ENCODE data around the gene PTPRN2. TPM values are rescaled to one million over a fixed set of nuclear protein-coding genes. Genes with fewer than 3 reads are reported as not detected.

PTPRN2 gene
- total and polyA plus RNA-seq, 2 of the 8 experiments (the other 6 are each of a cell fraction or from before 2014, with no cell fraction given), result 2.6 to 4.5 TPM

- H3K4me3 ChIP-seq (ENCODE audit: extremely low read depth in 1 of 4, insufficient read depth in 2 of 4, low read depth in 3 of 4, low read length in 4 of 4), result no peak overlapping the region
- TF ChIP-seq CTBP2 (IDR thresholded peaks at IDR 0.05; ENCODE audit: borderline replicate concordance, insufficient read depth, insufficient read length, low read length) (no peak), TCF12 (IDR thresholded peaks at IDR 0.05; ENCODE audit: low read depth, low read length) (no peak), SP1 (IDR thresholded peaks at IDR 0.05; ENCODE audit: low read depth, low read length) (no peak), CEBPB (IDR thresholded peaks at IDR 0.05; ENCODE audit: low read depth, low read length) (no peak), KDM1A (IDR thresholded peaks at IDR 0.05; ENCODE audit: borderline replicate concordance, low read length) (no peak), ATF3 (IDR thresholded peaks at IDR 0.05; ENCODE audit: insufficient read depth, low read depth, low read length) (no peak), HDAC6 (IDR thresholded peaks at IDR 0.05; ENCODE audit: low read depth, low read length) (no peak)
Observed at GRCh38 chr7:157946398-157947060, 641.1 kb downstream of the PTPRN2 start.

More at GRCh38 chr7:157946398-157947060, 641.1 kb downstream of the PTPRN2 start:
- no peak overlapping the region for H2BK120ac ChIP-seq (replicated peaks; ENCODE audit: low read depth, low read length)
- no peak overlapping the region for H3K4ac ChIP-seq (replicated peaks; ENCODE audit: insufficient read length, low read depth, low read length)
- no peak overlapping the region for H4K5ac ChIP-seq (ENCODE audit: insufficient read length, low read depth, low read length)
- no peak overlapping the region for H2BK15ac ChIP-seq (ENCODE audit: low read length)
- no peak overlapping the region for H3K27ac ChIP-seq (ENCODE audit: low read depth, low read length)
- H3K79me1 ChIP-seq (ENCODE audit: low read depth, low read length), result no peaks in the 10 kb centered on the region
- H3K27me3 ChIP-seq (replicated peaks in 1 of 4; ENCODE audit: control insufficient read depth in 3 of 4, extremely low read depth in 1 of 4, insufficient read depth in 3 of 4, low read length in 3 of 4), result no peaks in the 10 kb centered on the region
- H4K91ac ChIP-seq (replicated peaks; ENCODE audit: insufficient read length, low read length), result no peak overlapping the region
- H3K9ac ChIP-seq (replicated peaks in 1 of 4; ENCODE audit: extremely low read depth in 1 of 4, low read depth in 3 of 4, low read length in 3 of 4), result no peak overlapping the region
- no peak overlapping the region for H4K8ac ChIP-seq (ENCODE audit: extremely low read depth, insufficient read depth, low read length)
- WGBS, 2 experiments (ENCODE audit: extremely low coverage in 1 of 2, insufficient coverage in 1 of 2, insufficient read length in 1 of 2, insufficient replicate concordance in 2 of 2, low coverage in 1 of 2, low lambda C conversion rate in 2 of 2, missing lambda C conversion rate in 1 of 2), result 90% methylated on average over 9 of the region's 9 CpGs; no CpG with 5 or more reads in 1 of the 2 experiments
- no peak overlapping the region for H3K4me2 ChIP-seq (ENCODE audit: insufficient read depth in 1 of 2, low read depth in 2 of 2, low read length in 2 of 2)
- H3K4me1 ChIP-seq (replicated peaks in 1 of 4; ENCODE audit: control insufficient read depth in 3 of 4, insufficient read depth in 4 of 4, low read length in 3 of 4), result peaks cover 0 to 5% (median 0%) of the 10 kb centered on the region in 4 experiments; a peak in 3 of 7 replicates
- no peak overlapping the region for H3K18ac ChIP-seq (ENCODE audit: extremely low read depth, low read length)
- no peak overlapping the region for H3K14ac ChIP-seq (ENCODE audit: insufficient read length)
- POLR2A ChIA-PET (ENCODE audit: partially characterized antibody), result no interaction called here
- no peak overlapping the region for H2BK20ac ChIP-seq (ENCODE audit: low read length)
- H2AK5ac ChIP-seq (ENCODE audit: low read depth, low read length), result no peak overlapping the region
- H2AFZ ChIP-seq (ENCODE audit: low read length), result no peak overlapping the region
- CTCF ChIA-PET (ENCODE audit: partially characterized antibody), result interaction anchor here (1.7 kb wide), 1 partner anchor 9 kb away, joined by 5 read pairs; no protein-coding TSS in a partner anchor
- H2BK5ac ChIP-seq (ENCODE audit: low read depth, low read length), result no peak overlapping the region
- no peaks in the 10 kb centered on the region for H3K79me2 ChIP-seq (ENCODE audit: control insufficient read depth in 1 of 2, insufficient read depth in 2 of 2, low read length in 2 of 2)
- H3K9me3 ChIP-seq (ENCODE audit: insufficient read depth in 2 of 2, low read depth in 1 of 2, low read length in 1 of 2), result peaks cover 16 to 27% of the 10 kb centered on the region in 2 experiments
- H3K56ac ChIP-seq (replicated peaks; ENCODE audit: insufficient read length, low read depth, low read length), result no peak overlapping the region
- H3K23me2 ChIP-seq (ENCODE audit: low read depth, low read length), result no peaks in the 10 kb centered on the region
- no peaks in the 10 kb centered on the region for H4K20me1 ChIP-seq (replicated peaks in 1 of 2; ENCODE audit: control insufficient read depth in 1 of 2, insufficient read depth in 2 of 2, low read length in 2 of 2)
- H3K36me3 ChIP-seq (ENCODE audit: control insufficient read depth in 2 of 4, insufficient read depth in 4 of 4, low read length in 3 of 4), result no peaks in the 10 kb centered on the region
- no peak overlapping the region for H3K23ac ChIP-seq (ENCODE audit: insufficient read length)
- FAIRE-seq (no peak), DNase-seq (ENCODE audit: low read depth in 1 of 2, low spot score in 2 of 2) (no peak)
- H2BK12ac ChIP-seq (ENCODE audit: low read depth, low read length), result no peak overlapping the region

All from H1 (cell line).